COR-L47 (cell line): ENCODE measurements around the gene PLCL2.

ENCODE experiments used
- DNase-seq: peaks from one replicate; lab custom pipeline; 2025; lab: John Stamatoyannopoulos, UW

The PLCL2 gene

GRCh38 chr3:17044855-17045254, 160.1 kb downstream of the PLCL2 start:
- DNase-seq: no peak

- DNase-seq: no peak
Measured at GRCh38 chr3:17045705-17046104, 160.9 kb downstream of the PLCL2 start.

- no peak for DNase-seq
Measured at GRCh38 chr3:17046623-17047022, 161.9 kb downstream of the PLCL2 start.

GRCh38 chr3:17047162-17047561, 162.4 kb downstream of the PLCL2 start:
- DNase-seq: no peak

GRCh38 chr3:17047894-17048293, 163.1 kb downstream of the PLCL2 start:
- DNase-seq: no peak

GRCh38 chr3:17050071-17050470, 165.3 kb downstream of the PLCL2 start:
- DNase-seq: no peak

- no peak for DNase-seq
Measured at GRCh38 chr3:17050506-17050905, 165.8 kb downstream of the PLCL2 start.

GRCh38 chr3:17052363-17052762, 167.6 kb downstream of the PLCL2 start:
- no peak for DNase-seq

- DNase-seq: no peak
Measured at GRCh38 chr3:17054301-17054981, 169.7 kb downstream of the PLCL2 start.

GRCh38 chr3:17054982-17055343, 170.2 kb downstream of the PLCL2 start:
- no peak for DNase-seq

- no peak for DNase-seq
Measured at GRCh38 chr3:17055374-17056276, 170.9 kb downstream of the PLCL2 start.

GRCh38 chr3:17057321-17057720, 172.6 kb downstream of the PLCL2 start:
- no peak for DNase-seq

- no peak for DNase-seq
Measured at GRCh38 chr3:17059989-17060550, 175.3 kb downstream of the PLCL2 start.

GRCh38 chr3:17061005-17061404, 176.2 kb downstream of the PLCL2 start:
- no peak for DNase-seq

- no peak for DNase-seq
Measured at GRCh38 chr3:17062736-17063135, 178.0 kb downstream of the PLCL2 start.

- no peak for DNase-seq
Measured at GRCh38 chr3:17063596-17063995, 178.8 kb downstream of the PLCL2 start.

- peak; percentile 29 for DNase-seq
Measured at GRCh38 chr3:17065315-17065714, 180.6 kb downstream of the PLCL2 start.

GRCh38 chr3:17065881-17066280, 181.1 kb downstream of the PLCL2 start:
- DNase-seq: no peak

- no peak for DNase-seq
Measured at GRCh38 chr3:17069754-17070153, 185.0 kb downstream of the PLCL2 start.

GRCh38 chr3:17070161-17070959, 185.6 kb downstream of the PLCL2 start:
- peak; percentile 70 for DNase-seq

GRCh38 chr3:17074559-17074958, 189.8 kb downstream of the PLCL2 start:
- DNase-seq: no peak

- DNase-seq: no peak
Measured at GRCh38 chr3:17075358-17075757, 190.6 kb downstream of the PLCL2 start.
